ENCODE data around the gene SRPK2.
"Not testable (repeated sequence)": the region's sequence is repeated elsewhere in the genome, so short reads cannot be mapped to it uniquely, and the experiment has no call there.

The SRPK2 gene

GRCh38 chr7:105209433-105209832 is 179.3 kb downstream of the SRPK2 start:
- DNase-seq (ENCODE audit: low read depth in 1 of 2, low spot score in 1 of 2), result no peak
- TF ChIP-seq JUND (IDR thresholded peaks at IDR 0.05; ENCODE audit: low read depth), result no peak
- in situ Hi-C loops (cut with HindIII; ENCODE audit: low pct_unique_long_range_greater_than_20kb, low sequenced_read_pairs), result no loop called here

GRCh38 chr7:105206985-105207384 is 181.7 kb downstream of the SRPK2 start:
- in situ Hi-C loops (cut with HindIII; ENCODE audit: low pct_unique_long_range_greater_than_20kb, low sequenced_read_pairs), result no loop called here
- TF ChIP-seq JUND (IDR thresholded peaks at IDR 0.05; ENCODE audit: low read depth), result no peak
- no peak for DNase-seq (ENCODE audit: low read depth in 1 of 2, low spot score in 1 of 2)

- no peak for DNase-seq (ENCODE audit: low read depth in 1 of 2, low spot score in 1 of 2)
- TF ChIP-seq JUND (IDR thresholded peaks at IDR 0.05; ENCODE audit: low read depth), result no peak
- in situ Hi-C loops (cut with HindIII; ENCODE audit: low pct_unique_long_range_greater_than_20kb, low sequenced_read_pairs), result no loop called here
Measured at GRCh38 chr7:105205592-105206237, 183.0 kb downstream of the SRPK2 start.

- in situ Hi-C loops (cut with HindIII; ENCODE audit: low pct_unique_long_range_greater_than_20kb, low sequenced_read_pairs), result no loop called here
- no peak for TF ChIP-seq JUND (IDR thresholded peaks at IDR 0.05; ENCODE audit: low read depth)
- no peak for DNase-seq (ENCODE audit: low read depth in 1 of 2, low spot score in 1 of 2)
Measured at GRCh38 chr7:105204953-105205352, 183.8 kb downstream of the SRPK2 start.

- in situ Hi-C loops (cut with HindIII; ENCODE audit: low pct_unique_long_range_greater_than_20kb, low sequenced_read_pairs), result no loop called here
- TF ChIP-seq JUND (IDR thresholded peaks at IDR 0.05; ENCODE audit: low read depth), result no peak
- DNase-seq (ENCODE audit: low read depth in 1 of 2, low spot score in 1 of 2), result peak in 1 of 2 experiments; percentile 32
Measured at GRCh38 chr7:105204520-105204919, 184.2 kb downstream of the SRPK2 start.

GRCh38 chr7:105202616-105203015 is 186.1 kb downstream of the SRPK2 start:
- no peak for TF ChIP-seq JUND (IDR thresholded peaks at IDR 0.05; ENCODE audit: low read depth)
- in situ Hi-C loops (cut with HindIII; ENCODE audit: low pct_unique_long_range_greater_than_20kb, low sequenced_read_pairs), result no loop called here
- DNase-seq (ENCODE audit: low read depth in 1 of 2, low spot score in 1 of 2), result no peak

GRCh38 chr7:105199386-105199785 is 189.3 kb downstream of the SRPK2 start:
- no peak for DNase-seq (ENCODE audit: low read depth in 1 of 2, low spot score in 1 of 2)
- no peak for TF ChIP-seq JUND (IDR thresholded peaks at IDR 0.05; ENCODE audit: low read depth)
- in situ Hi-C loops (cut with HindIII; ENCODE audit: low pct_unique_long_range_greater_than_20kb, low sequenced_read_pairs), result no loop called here

- no peak for DNase-seq (ENCODE audit: low read depth in 1 of 2, low spot score in 1 of 2)
- in situ Hi-C loops (cut with HindIII; ENCODE audit: low pct_unique_long_range_greater_than_20kb, low sequenced_read_pairs), result no loop called here
- TF ChIP-seq JUND (IDR thresholded peaks at IDR 0.05; ENCODE audit: low read depth), result no peak
Measured at GRCh38 chr7:105198223-105198622, 190.5 kb downstream of the SRPK2 start.

- in situ Hi-C loops (cut with HindIII; ENCODE audit: low pct_unique_long_range_greater_than_20kb, low sequenced_read_pairs), result no loop called here
- no peak for DNase-seq (ENCODE audit: low read depth in 1 of 2, low spot score in 1 of 2)
- TF ChIP-seq JUND (IDR thresholded peaks at IDR 0.05; ENCODE audit: low read depth), result no peak
Measured at GRCh38 chr7:105196473-105196872, 192.2 kb downstream of the SRPK2 start.

GRCh38 chr7:105195891-105196290 is 192.8 kb downstream of the SRPK2 start:
- no peak for DNase-seq (ENCODE audit: low read depth in 1 of 2, low spot score in 1 of 2)
- TF ChIP-seq JUND (IDR thresholded peaks at IDR 0.05; ENCODE audit: low read depth), result no peak
- in situ Hi-C loops (cut with HindIII; ENCODE audit: low pct_unique_long_range_greater_than_20kb, low sequenced_read_pairs), result no loop called here

GRCh38 chr7:105194959-105195358 is 193.8 kb downstream of the SRPK2 start:
- in situ Hi-C loops (cut with HindIII; ENCODE audit: low pct_unique_long_range_greater_than_20kb, low sequenced_read_pairs); DNase-seq (ENCODE audit: low read depth in 1 of 2, low spot score in 1 of 2): not testable (repeated sequence)

GRCh38 chr7:105191331-105191730 is 197.4 kb downstream of the SRPK2 start:
- no peak for TF ChIP-seq JUND (IDR thresholded peaks at IDR 0.05; ENCODE audit: low read depth)
- in situ Hi-C loops (cut with HindIII; ENCODE audit: low pct_unique_long_range_greater_than_20kb, low sequenced_read_pairs), result no loop called here
- DNase-seq (ENCODE audit: low read depth in 1 of 2, low spot score in 1 of 2), result no peak

GRCh38 chr7:105189859-105190492 is 198.7 kb downstream of the SRPK2 start:
- TF ChIP-seq JUND (IDR thresholded peaks at IDR 0.05; ENCODE audit: low read depth), result no peak
- in situ Hi-C loops (cut with HindIII; ENCODE audit: low pct_unique_long_range_greater_than_20kb, low sequenced_read_pairs), result no loop called here
- no peak for DNase-seq (ENCODE audit: low read depth in 1 of 2, low spot score in 1 of 2)

GRCh38 chr7:105188201-105188600 is 200.5 kb downstream of the SRPK2 start:
- no peak for TF ChIP-seq JUND (IDR thresholded peaks at IDR 0.05; ENCODE audit: low read depth)
- in situ Hi-C loops (cut with HindIII; ENCODE audit: low pct_unique_long_range_greater_than_20kb, low sequenced_read_pairs), result no loop called here

More at GRCh38 chr7:105188201-105188600, 200.5 kb downstream of the SRPK2 start:
- no peak for DNase-seq (ENCODE audit: low read depth in 1 of 2, low spot score in 1 of 2)
